Psoas muscle (tissue), 8 donors: Measurements from ENCODE around the gene CNOT11. TPM values are rescaled to one million over a fixed set of nuclear protein-coding genes. Genes with fewer than 3 reads are reported as not detected.

Experiments
- ATAC-seq, 4 donors: fragments of 200-7000 bp; cut with Tn5 transposase; one replicate each; pipeline ENCODE4 v1.9.1; 2020; ENCODE audit warnings: moderate library complexity in 3 of 4, mild to moderate bottlenecking in 2 of 4
- DNase-seq, 2 donors: peaks; one replicate each; pipeline ENCODE4 v3.0.0-alpha.2; 2020
- H3K27ac ChIP-seq: fragments of 200-600 bp; one replicate; pipeline ENCODE4 v1.8.0; 2022
- H3K27me3 ChIP-seq, 3 donors: fragments of 200-600 bp in 1 of 3; one replicate each; pipeline versions ENCODE4 v1.6.1 to v1.8.0; 2013 to 2022; ENCODE audit warnings: low read length in 2 of 3, mild to moderate bottlenecking in 2 of 3, moderate library complexity in 1 of 3; ENCODE audit not compliant: insufficient read depth in 3 of 3
- H3K36me3 ChIP-seq, 2 donors: fragments of 200-600 bp in 1 of 2; one replicate each; pipeline versions ENCODE4 v1.6.1 to v1.8.0; 2013 to 2022; ENCODE audit warnings: low read depth in 1 of 2, mild to moderate bottlenecking in 1 of 2, moderate library complexity in 1 of 2; ENCODE audit not compliant: insufficient read depth in 1 of 2
- H3K4me1 ChIP-seq: fragments of 200-600 bp; one replicate; pipeline ENCODE4 v1.8.0; 2022
- H3K4me3 ChIP-seq: fragments of 200-600 bp; one replicate; pipeline ENCODE4 v1.8.0; 2022; ENCODE audit warnings: mild to moderate bottlenecking
- H3K9me3 ChIP-seq: fragments of 200-600 bp; one replicate; pipeline ENCODE4 v1.8.0; 2022
- CTCF ChIP-seq: fragments of 200-600 bp; IDR thresholded peaks from one replicate; pipeline ENCODE4 v1.8.0; 2022; ENCODE audit warnings: antibody characterized with exemption
- WGBS, 3 donors: extraction: QIAGEN DNeasy Blood & Tissue Kit; methylation state at CpG; one replicate each; pipeline versions ENCODE4 v1.1.6 to v1.1.7; 2013; 5-methylcytosine and 5-hydroxymethylcytosine counted together
- intact Hi-C, 2 donors: fragments of 100-400 bp; cut with DNase I; formaldehyde crosslinking; loops; one replicate each; pipeline versions ENCODE4 v1.11.0 to v1.14.2; 2022
- polyA plus RNA-seq, 3 donors: library from polyadenylated mRNA; stranded (reverse); fragments of 200-250 nt; gene quantifications; one replicate each; pipeline ENCODE4 v1.2.3, GENCODE V29; 2013
- total RNA-seq, 4 donors: library from RNA; stranded (reverse); fragmentation: NEBNext Ultra II Directional in 2 of 4; extraction: Animal tissue kit (Norgen Biotek cat#: 25700) in 2 of 4; gene quantifications; one replicate each; pipeline versions ENCODE4 v1.2.1 to v1.2.4, GENCODE V29; 2021 to 2023
- donor health status: healthy with polysubstance abuse.
- donor health status: DM: no; HTN: no; CAD: no; lungs with moderate emphysema.
- donor health status: Bipolar disorder and iron deficiency.
- donor health status: healthy.
- donor health status: DM: yes; HTN: yes; CAD: no.
- donor health status: DM: no; HTN: no; CAD: no.
- donor health status: DM: no; HTN: no; CAD: no.
- donor health status: DM: yes; HTN: yes; CAD: no.

Gene CNOT11
- total and polyA plus RNA-seq, 7 donors = 17.1 to 42.1 (median 30.0) TPM

GRCh38 chr2:101262142-101262541 lies 9.5 kb downstream of the CNOT11 start:
- DNase-seq = no peak
- WGBS, 3 donors = 75 to 95% (median 90%) methylated on average over 4 of the region's 4 CpGs
- H3K9me3 ChIP-seq = no peaks in the 10 kb centered on the region
- H3K4me3 ChIP-seq = no peak overlapping the region
- ATAC-seq = no peak
- TF ChIP-seq CTCF = no peak
- H3K36me3 ChIP-seq = peaks cover 7 to 79% of the 10 kb centered on the region in 2 donors
- H3K27me3 ChIP-seq = no peaks in the 10 kb centered on the region
- no peak overlapping the region for H3K27ac ChIP-seq
- peaks cover 18% of the 10 kb centered on the region for H3K4me1 ChIP-seq
- intact Hi-C loops = no loop called here

- ATAC-seq (no peak), DNase-seq (no peak)
- intact Hi-C loops = no loop called here
- H3K27me3 ChIP-seq = no peaks in the 10 kb centered on the region
- H3K4me3 ChIP-seq = no peak overlapping the region
- H3K27ac ChIP-seq = no peak overlapping the region
- no peaks in the 10 kb centered on the region for H3K9me3 ChIP-seq
- TF ChIP-seq CTCF = no peak
- WGBS, 3 donors = 92 to 95% (median 94%) methylated on average over 1 of the region's 1 CpG
- H3K4me1 ChIP-seq = peaks cover 18% of the 10 kb centered on the region
- H3K36me3 ChIP-seq = peaks cover 7 to 81% of the 10 kb centered on the region in 2 donors
Observed at GRCh38 chr2:101263377-101263800, 10.7 kb downstream of the CNOT11 start.

- WGBS, 3 donors = 87 to 92% (median 90%) methylated on average over 13 of the region's 13 CpGs
- intact Hi-C loops = no loop called here
- H3K36me3 ChIP-seq = peaks cover 4 to 81% of the 10 kb centered on the region in 2 donors
- no peak overlapping the region for H3K27ac ChIP-seq
- no peak for ATAC-seq
- peaks cover 18% of the 10 kb centered on the region for H3K4me1 ChIP-seq
- DNase-seq = no peak
- no peak for TF ChIP-seq CTCF
- no peaks in the 10 kb centered on the region for H3K27me3 ChIP-seq
- H3K9me3 ChIP-seq = no peaks in the 10 kb centered on the region
- no peak overlapping the region for H3K4me3 ChIP-seq
Observed at GRCh38 chr2:101264360-101264939, 11.8 kb downstream of the CNOT11 start.

- H3K4me3 ChIP-seq = no peak overlapping the region
- no peaks in the 10 kb centered on the region for H3K9me3 ChIP-seq
- peaks cover 18% of the 10 kb centered on the region for H3K4me1 ChIP-seq
- peaks cover 10 to 91% of the 10 kb centered on the region in 2 donors for H3K36me3 ChIP-seq
- 55 to 64% (median 62%) methylated on average over 11 of the region's 11 CpGs for WGBS, 3 donors
- no peak for TF ChIP-seq CTCF
- intact Hi-C loops = no loop called here
- no peaks in the 10 kb centered on the region for H3K27me3 ChIP-seq
- ATAC-seq (peak; percentile 69 to 79 (median 78)), DNase-seq (no peak)
- peak overlapping the region; percentile 62 for H3K27ac ChIP-seq
Observed at GRCh38 chr2:101265893-101266499, 13.3 kb downstream of the CNOT11 start.
